GM21825 (cell line): ENCODE results near the gene PDE4DIP.
"Not testable (repeated sequence)": the region's sequence is repeated elsewhere in the genome, so short reads cannot be mapped to it uniquely, and the experiment has no call there.

Source experiments
- ATAC-seq: cut with Tn5 transposase; IDR thresholded peaks from one replicate; pipeline ENCODE4 v1.9.1; 2021; ENCODE audit warnings: mild to moderate bottlenecking, moderate library complexity; ENCODE audit not compliant: unreplicated experiment

Gene PDE4DIP

DNA sequence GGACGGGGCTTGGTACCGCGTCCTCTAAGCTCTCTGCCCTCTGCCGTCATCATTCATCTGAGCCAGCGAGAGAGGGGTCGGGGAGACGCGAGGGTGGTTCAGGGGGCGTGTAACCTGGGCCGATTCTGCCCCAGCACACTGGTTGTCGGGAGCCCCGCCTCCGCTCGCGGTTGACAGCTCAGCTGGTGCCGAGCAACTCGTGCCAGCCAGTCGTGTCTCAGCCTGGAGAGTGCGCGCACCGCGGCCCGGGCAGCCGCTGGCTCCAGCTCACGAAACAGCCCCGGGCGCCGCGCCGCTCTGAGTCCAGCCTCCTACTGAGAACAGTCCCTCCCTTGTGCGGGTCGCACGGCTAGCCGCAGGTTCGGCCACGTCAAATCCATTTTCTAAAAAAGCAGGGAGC is at the start of gene PDE4DIP:
Gene PDE4DIP, plus strand, starts transcription at position 209 of the 400 bp plus-strand sequence. CDS start 347 bp downstream, outside the sequence.
- ATAC-seq: not testable (repeated sequence)

DNA sequence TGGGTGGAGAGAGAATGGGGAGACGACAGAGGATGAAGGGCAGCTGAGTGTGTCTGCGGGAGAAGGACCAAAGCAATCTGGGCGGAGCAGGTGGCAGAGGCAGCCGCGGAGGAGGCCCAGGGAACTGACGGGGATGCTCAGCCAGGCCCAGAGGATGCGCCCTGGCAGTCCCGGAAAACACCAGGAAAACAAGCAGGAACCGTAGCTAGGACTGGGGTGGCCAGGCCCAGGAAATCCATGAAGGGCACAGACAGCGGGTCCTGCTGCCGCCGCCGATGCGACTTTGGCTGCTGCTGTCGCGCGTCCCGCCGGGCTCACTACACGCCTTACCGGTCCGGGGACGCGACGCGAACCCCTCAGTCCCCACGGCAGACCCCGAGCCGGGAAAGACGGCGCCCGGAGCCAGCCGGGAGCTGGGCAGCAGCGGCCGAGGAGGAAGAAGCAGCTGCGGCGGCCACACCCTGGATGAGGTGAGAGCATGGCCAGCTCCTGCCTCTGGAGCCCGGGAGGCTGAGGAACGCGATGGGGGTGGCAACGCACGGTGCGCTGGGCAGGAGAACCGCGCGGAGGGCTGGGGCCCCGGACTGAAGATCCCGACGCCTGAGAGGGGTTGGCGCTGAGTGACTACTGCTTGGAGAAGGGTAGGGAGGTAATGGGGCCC is 35.8 kb upstream of the PDE4DIP start:
- not testable (repeated sequence) for ATAC-seq

DNA sequence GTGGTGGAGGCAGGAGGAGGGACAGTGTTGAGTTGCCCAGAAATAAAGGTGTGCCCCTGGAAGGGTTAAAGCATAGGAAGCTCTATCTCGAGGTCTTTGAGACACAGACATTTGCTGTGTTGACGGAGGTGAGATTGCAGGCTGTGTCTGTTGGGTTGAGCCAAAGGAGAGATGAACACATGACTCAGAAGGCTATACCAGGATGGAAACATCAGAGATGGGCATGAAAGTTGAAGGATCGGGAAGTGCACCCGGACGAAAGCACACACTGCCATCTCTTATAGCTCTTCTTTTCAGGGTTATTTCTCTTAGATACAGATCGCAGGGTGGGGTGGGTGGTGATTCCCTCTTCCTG is 35.3 kb upstream of the PDE4DIP start:
- ATAC-seq: not testable (repeated sequence)

DNA sequence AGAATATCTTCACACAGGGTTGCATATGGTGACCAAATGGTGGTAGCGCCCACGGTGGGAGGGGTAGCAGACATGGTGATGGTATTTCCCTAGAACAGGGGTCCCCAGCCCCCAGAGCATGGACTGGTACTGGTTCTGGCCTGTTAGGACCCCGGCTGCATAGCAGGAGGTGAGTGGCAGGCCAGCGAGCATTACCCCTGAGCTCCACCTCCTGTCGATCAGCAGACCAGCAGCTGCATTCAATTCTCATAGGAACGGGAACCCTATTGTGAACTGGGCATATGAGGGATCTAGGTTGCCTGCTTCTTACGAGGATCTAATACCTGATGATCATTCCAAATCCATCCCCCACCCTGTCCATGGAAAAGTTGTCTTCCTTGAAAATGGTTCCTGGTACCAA is 22.0 kb upstream of the PDE4DIP start:
- ATAC-seq: not testable (repeated sequence)

DNA sequence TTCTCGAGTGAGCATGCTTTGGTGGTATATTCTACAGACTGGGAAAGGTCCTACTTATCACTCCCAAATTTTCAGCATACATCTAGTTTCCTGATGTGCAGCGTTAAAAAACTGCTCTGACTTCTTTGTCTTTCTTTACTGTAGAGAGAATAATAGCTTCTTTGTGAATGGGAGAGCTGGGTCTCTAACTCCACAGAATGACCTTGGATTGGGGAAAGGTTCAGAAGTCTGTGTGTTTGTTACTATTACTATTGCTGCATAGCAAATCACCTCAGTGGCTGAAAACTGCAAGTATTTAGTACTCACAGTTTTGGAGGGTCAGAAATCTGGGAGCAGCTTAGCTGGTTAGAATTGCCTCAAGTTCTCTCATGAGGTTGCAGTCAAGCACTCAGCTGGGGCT is 20.4 kb upstream of the PDE4DIP start:
- not testable (repeated sequence) for ATAC-seq

DNA sequence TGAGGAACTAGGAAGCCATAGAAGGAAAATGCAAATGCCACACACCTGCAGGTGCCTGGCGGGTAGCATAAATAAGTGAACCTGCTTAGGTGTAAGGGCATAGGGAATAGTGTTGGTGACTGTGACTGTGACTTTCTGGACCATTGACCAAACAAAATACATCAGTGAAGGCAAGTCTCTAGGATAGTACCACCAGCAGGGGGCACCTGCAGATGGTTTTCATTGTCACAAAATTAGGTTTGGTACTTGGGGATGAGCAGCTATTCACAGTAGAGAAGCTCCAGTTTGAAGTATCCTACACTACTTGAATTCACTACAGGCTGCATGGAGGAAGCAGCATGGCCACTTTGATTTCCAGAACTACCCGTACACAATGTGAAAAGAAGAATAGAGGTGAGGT is 19.2 kb upstream of the PDE4DIP start:
- not testable (repeated sequence) for ATAC-seq

DNA sequence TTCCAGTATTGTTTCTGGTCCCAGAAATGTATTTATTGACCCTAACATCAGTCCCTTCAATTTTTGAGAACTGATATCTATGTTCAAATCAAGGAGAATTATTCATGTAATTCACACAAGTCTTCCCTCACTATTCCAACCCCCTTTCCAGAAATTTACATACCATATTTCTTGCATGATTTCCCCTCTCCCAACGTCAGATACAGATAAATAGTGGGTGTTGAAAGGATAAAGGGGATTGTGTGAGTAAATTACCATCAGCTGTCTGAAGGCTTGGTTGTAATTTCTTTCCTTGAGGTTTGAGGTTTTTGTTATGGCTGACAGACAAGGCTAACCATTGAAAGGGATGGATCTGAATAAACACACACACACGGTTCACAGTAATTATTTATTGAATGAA is 15.7 kb upstream of the PDE4DIP start:
- ATAC-seq: not testable (repeated sequence)

DNA sequence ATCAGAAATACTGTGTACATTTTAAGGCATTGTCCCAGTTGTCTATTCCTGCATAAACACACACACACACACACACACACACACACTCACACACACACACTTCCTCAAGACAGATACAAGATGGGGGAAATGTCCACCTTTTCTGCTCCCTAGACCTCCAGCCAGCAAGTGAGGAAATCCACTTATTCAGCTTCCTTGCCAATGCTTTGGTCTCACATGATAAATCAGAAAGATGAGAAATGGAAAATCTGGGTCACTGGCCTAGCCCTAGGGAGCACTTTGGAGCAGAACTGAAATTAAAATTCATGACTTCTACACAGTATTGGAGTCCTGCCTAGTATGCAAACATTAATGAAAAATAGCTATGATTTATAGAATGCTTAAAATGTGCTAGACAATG is 15.3 kb upstream of the PDE4DIP start:
- not testable (repeated sequence) for ATAC-seq

DNA sequence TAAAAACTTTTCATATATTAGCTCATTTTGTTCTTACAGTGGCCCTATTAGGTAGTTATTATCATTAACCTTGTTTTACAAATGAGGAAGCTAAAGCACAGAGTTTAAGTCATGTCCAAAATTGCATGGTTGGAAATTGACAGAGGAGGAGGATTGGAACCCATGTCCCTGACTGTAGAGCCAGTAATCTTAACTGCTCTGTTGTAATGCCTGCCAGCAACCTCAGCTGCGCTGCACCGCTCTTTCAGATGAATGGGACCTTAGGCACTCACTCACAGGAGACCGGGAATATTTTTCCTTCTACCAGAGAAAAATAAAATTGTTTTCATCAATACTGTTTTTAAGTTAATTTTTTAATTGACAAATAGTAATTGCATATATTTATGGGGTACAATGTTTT is 14.9 kb upstream of the PDE4DIP start:
- not testable (repeated sequence) for ATAC-seq

DNA sequence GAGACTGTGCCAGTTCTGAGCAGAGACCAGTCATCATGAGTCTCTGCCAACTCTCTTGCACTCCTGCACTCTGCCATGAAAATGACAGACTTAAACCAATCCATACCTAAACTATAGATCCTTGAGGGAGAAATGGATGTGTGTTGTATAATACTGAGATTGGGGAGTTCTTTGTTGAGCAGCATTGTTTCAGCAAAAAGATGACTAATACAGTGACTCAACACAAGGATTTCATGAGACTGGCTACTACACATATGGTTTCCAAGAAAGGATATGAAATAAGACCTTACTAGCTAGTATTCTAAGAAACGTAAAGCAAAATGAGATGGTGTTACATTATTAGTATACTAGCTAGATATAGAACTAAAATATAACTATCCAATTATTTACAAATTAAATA is 3.0 kb upstream of the PDE4DIP start:
- ATAC-seq: not testable (repeated sequence)

DNA sequence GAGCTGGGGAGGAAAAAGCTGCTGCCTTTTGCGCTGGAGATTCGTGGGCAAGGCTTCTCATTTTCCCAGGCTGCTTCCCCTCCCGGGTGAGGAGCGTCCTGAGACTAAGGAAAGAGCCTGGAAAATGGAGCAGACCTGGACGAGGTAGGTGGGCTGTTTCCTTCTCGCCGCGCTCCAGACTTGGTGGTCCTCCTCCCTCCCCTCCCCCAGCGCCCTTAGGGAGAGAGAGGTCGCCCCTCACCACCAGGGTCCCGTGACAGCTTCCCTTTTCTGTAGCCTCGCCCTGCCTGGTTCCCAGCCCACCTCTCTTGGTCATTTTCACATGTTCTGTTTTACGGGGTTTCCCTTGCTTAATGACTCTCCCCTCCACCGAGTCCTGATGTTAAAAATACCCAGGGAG is 423 bp downstream of the PDE4DIP start:
- not testable (repeated sequence) for ATAC-seq

DNA sequence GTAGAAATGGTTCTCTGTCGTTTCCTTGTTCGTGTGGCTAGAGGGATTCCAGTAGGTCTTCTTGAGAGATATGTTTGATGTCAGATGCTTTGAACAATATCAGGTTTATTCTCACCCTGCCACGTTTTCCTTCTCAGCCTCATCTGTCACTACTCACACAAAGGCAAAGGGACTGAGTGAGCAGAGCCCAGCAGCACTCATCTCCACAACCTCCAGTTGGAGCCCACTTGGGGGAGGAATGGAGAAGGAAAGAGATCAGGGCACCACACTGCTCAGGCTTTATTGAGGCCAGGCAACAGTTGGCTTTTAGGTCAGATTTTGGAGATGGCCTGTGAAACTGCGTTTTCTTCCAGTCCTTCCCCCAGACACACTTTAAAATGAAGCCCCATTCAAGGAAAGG is 840 bp downstream of the PDE4DIP start:
- not testable (repeated sequence) for ATAC-seq

DNA sequence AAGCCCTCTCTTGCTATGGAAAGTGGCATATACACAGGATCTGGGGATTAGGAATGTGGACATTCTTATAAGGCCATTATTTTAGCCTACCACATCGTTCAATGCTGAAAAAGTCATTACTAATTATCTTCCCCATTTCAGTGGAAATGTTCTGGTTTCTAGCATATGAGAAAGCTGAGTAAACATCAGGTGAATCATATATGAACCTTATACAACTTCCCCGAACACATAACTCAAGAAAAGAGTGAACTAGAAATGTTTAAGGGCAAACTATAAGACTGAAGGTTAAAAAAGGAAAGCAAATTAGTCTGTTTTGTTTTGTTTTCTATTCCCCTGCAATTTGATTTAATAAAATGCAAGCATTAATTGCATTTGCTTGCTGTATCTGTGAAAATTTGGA is 6.1 kb downstream of the PDE4DIP start:
- ATAC-seq: not testable (repeated sequence)

DNA sequence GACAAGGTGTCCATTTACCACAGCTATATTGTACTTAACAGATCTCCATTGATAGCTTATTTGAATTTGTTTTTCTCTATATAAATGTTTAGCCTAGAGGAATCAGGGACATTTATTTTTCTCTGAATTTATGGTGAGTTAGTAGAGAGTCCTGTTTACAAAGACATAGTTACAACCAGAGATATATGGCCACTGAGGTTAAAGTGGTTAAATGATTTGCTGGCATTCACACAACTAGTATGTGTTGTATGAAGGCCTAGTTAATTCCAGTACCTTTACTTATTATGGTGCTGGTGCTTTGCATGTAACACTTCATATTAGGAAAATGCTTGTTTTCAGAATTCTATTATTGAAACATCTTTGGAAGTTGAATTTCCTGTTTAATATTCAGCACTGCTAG is 6.6 kb downstream of the PDE4DIP start:
- not testable (repeated sequence) for ATAC-seq

DNA sequence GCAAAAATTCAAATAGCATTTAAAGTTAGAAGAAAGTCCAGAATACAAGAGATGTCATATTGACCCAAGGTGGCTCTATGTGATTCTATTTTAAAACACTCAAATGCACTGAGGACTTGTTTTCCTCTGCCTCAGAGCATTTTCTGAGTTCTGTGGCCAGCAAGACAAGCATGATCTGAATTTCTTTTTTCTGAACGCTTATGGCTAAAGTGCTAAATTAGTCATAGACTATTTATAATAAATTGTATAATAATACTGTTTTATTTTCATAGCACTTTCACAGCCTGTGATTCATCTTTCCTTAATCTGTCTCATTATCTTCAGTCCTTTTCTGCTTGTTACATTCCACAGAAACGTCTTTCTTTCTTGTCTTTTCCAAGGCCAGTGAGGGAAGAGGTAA is 7.5 kb downstream of the PDE4DIP start:
- not testable (repeated sequence) for ATAC-seq

DNA sequence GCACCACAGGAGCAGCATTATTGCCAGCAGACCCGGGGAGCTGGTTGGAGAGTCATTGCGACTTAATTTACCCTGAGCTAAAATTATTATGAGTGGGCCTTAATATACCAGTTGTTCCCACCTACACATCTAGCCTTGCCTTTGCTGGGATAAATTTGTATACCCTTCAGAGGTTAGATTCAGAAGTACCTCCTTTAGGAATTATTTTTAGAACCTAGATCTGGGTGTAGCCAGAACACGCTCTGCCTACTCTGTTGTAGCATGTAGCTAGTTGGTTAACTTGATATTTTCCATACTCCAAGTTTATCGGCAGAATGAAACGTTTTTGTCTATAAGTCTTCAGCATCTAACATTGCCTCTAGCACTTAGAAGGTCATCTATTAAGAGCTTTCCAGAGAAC is 9.1 kb downstream of the PDE4DIP start:
- not testable (repeated sequence) for ATAC-seq

DNA sequence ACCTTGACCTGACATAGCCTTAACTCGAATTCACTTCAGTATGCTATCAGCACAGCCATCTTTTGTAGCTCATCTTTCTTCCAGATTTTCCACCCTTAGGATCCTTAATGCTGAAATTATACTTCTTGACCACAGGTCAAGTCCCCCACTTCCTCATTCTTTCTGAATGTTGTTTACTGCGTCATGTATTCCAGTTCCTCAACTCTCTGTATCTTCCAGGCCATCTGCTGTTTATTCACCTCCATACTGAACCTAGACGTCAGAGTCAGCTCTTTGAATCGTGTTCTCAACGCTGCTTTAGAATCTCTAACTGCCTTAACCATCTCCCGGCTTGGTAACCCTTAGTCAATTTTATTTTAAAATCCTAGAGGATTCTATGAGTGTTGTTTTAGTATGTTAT is 9.8 kb downstream of the PDE4DIP start:
- not testable (repeated sequence) for ATAC-seq

DNA sequence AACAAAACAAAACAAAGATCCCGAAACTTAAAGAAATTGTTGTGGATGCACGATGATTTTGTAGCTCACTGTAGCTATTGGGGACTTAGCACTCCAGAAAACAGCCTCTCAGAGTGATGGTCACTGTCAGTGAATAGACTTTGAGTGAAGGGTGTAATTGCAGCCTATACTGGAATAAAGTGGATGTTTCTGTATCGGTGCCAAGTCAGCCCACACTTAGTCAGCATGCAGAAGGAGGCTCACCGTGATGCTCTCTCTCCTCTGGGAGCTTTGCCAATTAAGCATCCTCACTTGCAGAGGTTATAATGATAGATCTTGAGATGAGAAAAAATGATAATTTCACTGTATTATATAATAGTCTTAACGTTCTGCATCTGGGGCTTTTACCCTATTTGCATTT is 11.1 kb downstream of the PDE4DIP start:
- not testable (repeated sequence) for ATAC-seq

DNA sequence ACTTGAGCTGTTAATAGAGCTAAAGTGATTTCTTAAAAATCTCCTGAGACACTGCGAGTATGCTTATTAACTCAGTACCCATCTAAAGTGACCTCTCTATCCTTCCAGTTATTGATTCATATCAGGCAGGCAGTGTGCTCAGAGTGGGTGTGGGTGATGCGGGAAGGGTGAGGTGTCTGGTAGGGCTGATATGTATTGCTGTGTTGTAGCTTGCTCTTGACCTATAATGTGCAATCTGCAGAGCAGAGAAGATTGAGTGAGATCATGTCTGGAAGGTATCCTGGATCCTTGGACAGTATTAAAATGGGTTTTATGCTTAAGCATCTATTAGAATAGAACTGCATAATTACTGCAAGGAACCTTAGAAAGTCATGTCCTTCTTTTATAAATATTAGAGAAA is 15.8 kb downstream of the PDE4DIP start:
- ATAC-seq: not testable (repeated sequence)

DNA sequence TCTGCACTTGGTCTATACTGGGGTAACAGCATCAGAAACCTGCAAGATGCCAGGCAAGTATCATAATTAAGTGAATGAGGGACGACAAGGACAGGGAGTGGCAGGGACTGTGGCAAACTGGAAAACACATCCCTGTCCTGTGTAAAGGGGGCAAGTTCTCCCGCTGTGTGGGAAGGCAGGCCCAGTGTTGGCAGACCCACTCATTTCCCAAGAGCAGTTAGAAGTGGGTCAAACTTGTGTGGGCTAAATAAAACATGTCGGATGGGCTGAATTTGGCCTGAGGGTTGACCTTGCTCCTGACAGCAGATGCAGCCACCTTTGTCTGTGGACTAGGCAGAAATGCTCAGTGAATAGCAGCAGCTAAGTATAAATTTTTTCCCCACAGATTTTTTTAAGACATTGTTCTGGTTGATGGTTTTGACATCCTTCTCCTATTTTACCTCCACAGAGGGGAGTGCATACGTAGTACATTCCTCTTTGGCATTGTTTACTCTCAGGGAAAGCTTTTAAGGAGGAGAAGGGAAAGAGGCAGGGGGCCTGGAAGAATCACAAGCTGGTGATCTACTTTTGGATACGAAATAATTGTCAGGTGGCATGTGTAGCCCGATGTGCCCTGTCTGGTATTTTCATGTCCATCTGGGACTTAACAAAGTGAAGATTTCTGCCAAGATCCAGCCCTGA is 16.5 kb downstream of the PDE4DIP start:
- not testable (repeated sequence) for ATAC-seq

DNA sequence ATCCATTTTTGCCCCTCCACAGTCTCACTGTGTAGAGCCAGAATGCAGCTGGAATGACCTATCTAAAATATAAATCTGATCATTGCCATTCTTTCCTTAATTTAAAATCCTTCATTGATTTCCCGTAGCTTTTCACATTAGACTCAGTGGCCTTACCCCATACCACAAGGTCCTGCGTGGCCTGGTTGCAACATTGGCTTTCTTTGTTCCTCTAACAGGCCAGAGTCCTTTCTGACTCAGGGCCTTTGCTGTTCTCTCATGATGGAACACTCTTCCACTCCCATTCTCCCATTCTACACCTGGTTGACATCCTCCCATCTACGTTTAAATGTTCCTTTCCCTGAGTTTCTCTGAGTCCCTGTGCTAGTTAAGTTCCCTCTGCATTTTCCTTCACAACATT is 18.4 kb downstream of the PDE4DIP start:
- ATAC-seq: not testable (repeated sequence)

DNA sequence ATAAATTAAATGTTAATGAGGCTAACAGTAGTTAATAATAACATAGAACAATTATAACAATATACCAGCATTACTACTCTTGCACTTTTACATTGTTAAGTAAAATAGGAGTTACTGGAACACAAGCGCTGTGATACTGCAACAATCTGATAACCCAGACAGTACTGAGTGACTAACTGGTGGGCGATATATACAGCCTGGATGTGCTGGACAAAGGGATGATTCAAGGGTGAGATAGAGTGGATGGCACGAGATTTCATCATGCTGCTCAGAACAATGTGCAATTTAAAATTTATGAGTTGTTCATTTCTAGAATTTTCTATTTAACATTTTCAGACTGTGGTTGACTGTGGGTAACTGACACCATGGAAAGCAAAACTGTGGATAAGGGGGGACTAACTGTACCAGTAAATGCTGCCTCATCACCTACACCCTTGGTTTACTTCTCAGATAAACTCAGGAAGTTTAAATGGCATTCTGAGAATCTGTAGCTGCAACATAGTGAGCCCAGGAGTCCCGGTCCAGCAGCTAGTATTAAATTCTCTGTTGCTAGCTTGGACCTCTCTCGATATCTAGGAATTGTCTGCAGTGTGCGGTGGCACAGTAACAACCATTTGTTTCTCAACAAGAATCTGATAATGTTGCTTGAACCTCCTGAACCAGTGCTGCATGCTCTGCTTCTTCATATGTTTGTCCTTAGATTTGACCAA is 24.9 kb downstream of the PDE4DIP start:
- not testable (repeated sequence) for ATAC-seq
